Keratinocyte (primary cell): ENCODE data around the gene EYS. TPM values are rescaled to one million over a fixed set of nuclear protein-coding genes. Genes with fewer than 3 reads are reported as not detected.

ENCODE experiments used
- DNase-seq: peaks from one replicate; pipeline ENCODE4 v3.0.0-alpha.2; 2011; ENCODE audit warnings: low read depth, missing footprints, low spot score
- FAIRE-seq: peaks from 2 replicates; lab custom pipeline; 2011; peaks lifted over from hg19 to GRCh38; lab: Jason Lieb, UNC
- H2AFZ ChIP-seq: 2 replicates; pipeline ENCODE4 v1.6.0; 2012; ENCODE audit warnings: low read length, control low read depth, inconsistent platforms; ENCODE audit not compliant: control insufficient read depth
- H3K27ac ChIP-seq: 2 replicates; pipeline ENCODE4 v1.5.1; 2011; ENCODE audit warnings: low read length; ENCODE audit not compliant: control insufficient read depth, insufficient read depth
- H3K27me3 ChIP-seq: 3 replicates; pipeline ENCODE4 v1.6.0; 2011; ENCODE audit warnings: low read length; ENCODE audit not compliant: control insufficient read depth, insufficient read depth; ENCODE audit errors: extremely low read depth
- H3K36me3 ChIP-seq, 2 experiments: 2 replicates in 1 of 2; 3 replicates in 1 of 2; pipeline ENCODE4 v1.5.1; 2011; ENCODE audit warnings: low read length in 2 of 2, mild to moderate bottlenecking in 1 of 2; ENCODE audit not compliant: control insufficient read depth in 2 of 2, insufficient read depth in 2 of 2; ENCODE audit errors: extremely low read depth in 1 of 2
- H3K4me1 ChIP-seq: 3 replicates; pipeline ENCODE4 v1.5.1; 2011; ENCODE audit warnings: low read length; ENCODE audit not compliant: control insufficient read depth, insufficient read depth; ENCODE audit errors: extremely low read depth
- H3K4me2 ChIP-seq: 3 replicates; pipeline ENCODE4 v1.6.0; 2011; ENCODE audit warnings: low read depth, low read length; ENCODE audit not compliant: control insufficient read depth, insufficient read depth; ENCODE audit errors: extremely low read depth
- H3K4me3 ChIP-seq, 3 experiments: fragments of 200-600 bp in 1 of 3; sonication (generic) in 1 of 3; 2 replicates in 2 of 3; 3 replicates in 1 of 3; pipeline ENCODE4 v1.5.1; 2011 to 2016; ENCODE audit warnings: low read length in 3 of 3, mild to moderate bottlenecking in 3 of 3, control low read depth in 2 of 3, inconsistent platforms in 1 of 3, low read depth in 1 of 3, mixed read lengths in 1 of 3, mixed run types in 1 of 3, moderate library complexity in 1 of 3; ENCODE audit not compliant: control insufficient read depth in 2 of 3, insufficient read depth in 2 of 3; ENCODE audit errors: extremely low read depth in 1 of 3
- H3K79me2 ChIP-seq: 2 replicates; pipeline ENCODE4 v1.6.0; 2012; ENCODE audit warnings: low read length; ENCODE audit not compliant: control insufficient read depth, insufficient read depth
- H3K9ac ChIP-seq: 3 replicates; pipeline ENCODE4 v1.6.0; 2011; ENCODE audit warnings: low read length; ENCODE audit not compliant: control insufficient read depth, insufficient read depth; ENCODE audit errors: extremely low read depth
- H3K9me1 ChIP-seq: 3 replicates; pipeline ENCODE4 v1.6.0; 2011; ENCODE audit warnings: low read length; ENCODE audit not compliant: control insufficient read depth, insufficient read depth; ENCODE audit errors: extremely low read depth
- H3K9me3 ChIP-seq: 2 replicates; pipeline ENCODE4 v1.5.1; 2012; ENCODE audit warnings: low read depth, low read length; ENCODE audit not compliant: control insufficient read depth
- H4K20me1 ChIP-seq: 3 replicates; pipeline ENCODE4 v1.6.0; 2011; ENCODE audit warnings: low read length; ENCODE audit not compliant: control insufficient read depth, insufficient read depth; ENCODE audit errors: extremely low read depth
- EZH2 ChIP-seq: IDR thresholded peaks from one replicate; pipeline ENCODE4 v1.6.1; 2012; ENCODE audit warnings: inconsistent platforms, mild to moderate bottlenecking, low read length, moderate library complexity
- dilution Hi-C: fragments of 300-500 bp; cut with MboI; formaldehyde crosslinking; loops from one replicate; pipeline ENCODE4 v1.7.0; 2020; ENCODE audit warnings: low sequenced_read_pairs; ENCODE audit not compliant: extremely low pct_ligation_motif_present
- polyA plus RNA-seq, 5 experiments: library from polyadenylated mRNA; depleted of rRNA in 3 of 5; stranded (reverse) in 3 of 5; stranded (forward) in 1 of 5; unstranded in 1 of 5; fragments of >200 nt; gene quantifications; 1 replicate in 1 of 5; 2 replicates in 3 of 5; 3 replicates in 1 of 5; pipeline versions ENCODE4 v1.2.1 to v1.2.3, GENCODE V29; 2011 to 2012; ENCODE audit warnings: missing spikeins in 2 of 5, low read depth in 1 of 5, low replicate concordance in 1 of 5
- TF ChIP-seq, protein P1 (sequence below), 3 experiments: IDR thresholded peaks in 1 of 3; conservative IDR thresholded peaks in 1 of 3; optimal IDR thresholded peaks in 1 of 3; 2 replicates in 2 of 3; 3 replicates in 1 of 3; pipeline versions ENCODE3 to v1.5.1; 2011; ENCODE audit warnings: low read length in 3 of 3, mild to moderate bottlenecking in 3 of 3, moderate library complexity in 2 of 3, control low read depth in 1 of 3, inconsistent platforms in 1 of 3; ENCODE audit not compliant: insufficient read depth in 2 of 3; ENCODE audit errors: extremely low read depth in 1 of 3

EYS gene
- polyA plus RNA-seq, 1 donor (not counting 4 experiments of a cell fraction or from before 2014, with no cell fraction given), result 0.34 TPM

DNA sequence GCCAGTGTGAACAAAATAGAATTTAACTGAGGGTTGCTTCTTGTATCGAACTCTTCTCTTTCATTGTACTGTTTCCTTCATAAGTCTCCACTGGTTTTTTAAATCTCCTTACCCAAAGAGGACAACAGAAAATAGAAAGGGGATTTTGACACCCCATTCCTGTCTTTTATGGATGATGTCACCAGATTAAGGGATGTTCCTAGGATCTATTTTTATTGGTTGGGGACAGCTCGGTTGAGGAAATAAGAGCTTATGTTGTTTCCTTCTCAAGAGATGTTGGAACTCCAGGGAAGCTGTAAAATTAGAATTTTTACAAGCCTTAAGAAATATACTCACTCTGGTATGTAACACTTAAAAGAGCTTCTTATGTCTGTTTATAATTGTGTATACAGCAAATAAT is 1900.0 kb downstream of the EYS start:
- Histone ChIP-seq H3K9me1 (no peaks in the 10 kb centered on the region), H3K27me3 (no peaks in the 10 kb centered on the region), H3K4me2 (peak overlapping the region; percentile 83), H3K27ac (peak overlapping the region; percentile 92), H4K20me1 (no peaks in the 10 kb centered on the region), H3K4me1 (peaks cover 34% of the 10 kb centered on the region), H3K9ac (peak overlapping the region; percentile 62), H3K79me2 (no peaks in the 10 kb centered on the region), H3K9me3 (no peaks in the 10 kb centered on the region), H3K4me3 (peak overlapping the region in 2 of 3 experiments; percentile 39 to 53), H2AFZ (peak overlapping the region; percentile 35), H3K36me3 (no peaks in the 10 kb centered on the region)
- TF ChIP-seq, protein P1, sequence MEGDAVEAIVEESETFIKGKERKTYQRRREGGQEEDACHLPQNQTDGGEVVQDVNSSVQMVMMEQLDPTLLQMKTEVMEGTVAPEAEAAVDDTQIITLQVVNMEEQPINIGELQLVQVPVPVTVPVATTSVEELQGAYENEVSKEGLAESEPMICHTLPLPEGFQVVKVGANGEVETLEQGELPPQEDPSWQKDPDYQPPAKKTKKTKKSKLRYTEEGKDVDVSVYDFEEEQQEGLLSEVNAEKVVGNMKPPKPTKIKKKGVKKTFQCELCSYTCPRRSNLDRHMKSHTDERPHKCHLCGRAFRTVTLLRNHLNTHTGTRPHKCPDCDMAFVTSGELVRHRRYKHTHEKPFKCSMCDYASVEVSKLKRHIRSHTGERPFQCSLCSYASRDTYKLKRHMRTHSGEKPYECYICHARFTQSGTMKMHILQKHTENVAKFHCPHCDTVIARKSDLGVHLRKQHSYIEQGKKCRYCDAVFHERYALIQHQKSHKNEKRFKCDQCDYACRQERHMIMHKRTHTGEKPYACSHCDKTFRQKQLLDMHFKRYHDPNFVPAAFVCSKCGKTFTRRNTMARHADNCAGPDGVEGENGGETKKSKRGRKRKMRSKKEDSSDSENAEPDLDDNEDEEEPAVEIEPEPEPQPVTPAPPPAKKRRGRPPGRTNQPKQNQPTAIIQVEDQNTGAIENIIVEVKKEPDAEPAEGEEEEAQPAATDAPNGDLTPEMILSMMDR (optimal IDR thresholded peaks at IDR 0.05 in 1 of 3, IDR thresholded peaks at IDR 0.05 in 1 of 3, conservative IDR thresholded peaks at IDR 0.05 in 1 of 3; ENCODE audit: extremely low read depth in 1 of 3, insufficient read depth in 2 of 3, low read length in 3 of 3), result no peak
- TF ChIP-seq EZH2, result no peak
- DNase-seq, result no peak
- FAIRE-seq, result no peak
- dilution Hi-C loops, result no loop called here

GRCh38 chr6:63806573-63806913 is 1900.5 kb downstream of the EYS start:
- dilution Hi-C loops, result no loop called here
- H3K4me1 ChIP-seq, result peaks cover 34% of the 10 kb centered on the region
- no peaks in the 10 kb centered on the region for H3K9me1 ChIP-seq

More at GRCh38 chr6:63806573-63806913, 1900.5 kb downstream of the EYS start:
- TF ChIP-seq, protein P1 (optimal IDR thresholded peaks at IDR 0.05 in 1 of 3, IDR thresholded peaks at IDR 0.05 in 1 of 3, conservative IDR thresholded peaks at IDR 0.05 in 1 of 3; ENCODE audit: extremely low read depth in 1 of 3, insufficient read depth in 2 of 3, low read length in 3 of 3), result no peak
- TF ChIP-seq EZH2, result no peak
- H3K36me3 ChIP-seq, result no peaks in the 10 kb centered on the region
- H3K27me3 ChIP-seq, result no peaks in the 10 kb centered on the region
- H3K9me3 ChIP-seq, result no peaks in the 10 kb centered on the region
- H2AFZ ChIP-seq, result peak overlapping the region; percentile 35
- no peak for FAIRE-seq
- H3K9ac ChIP-seq, result peak overlapping the region; percentile 62
- DNase-seq, result no peak
- peak overlapping the region; percentile 92 for H3K27ac ChIP-seq
- H4K20me1 ChIP-seq, result no peaks in the 10 kb centered on the region
- H3K4me3 ChIP-seq, result peak overlapping the region in 2 of 3 experiments; percentile 39 to 53
- H3K79me2 ChIP-seq, result no peaks in the 10 kb centered on the region
- H3K4me2 ChIP-seq, result peak overlapping the region; percentile 83
